ENCODE results near the gene RPGR.

GRCh38 chrX:38347136-38347535 lies 19.8 kb upstream of the RPGR start:
- no peak for TF ChIP-seq CTCF (IDR thresholded peaks at IDR 0.05)
- no peak for TF ChIP-seq POLR2A (IDR thresholded peaks at IDR 0.05)

Measured in body of pancreas (tissue), 4 donors.